KMS-11 (cell line): ENCODE data around the gene EFEMP1.

Experiments
- H2AFZ ChIP-seq: fragments of 200-600 bp; sonication (generic); 2 replicates; pipeline ENCODE4 v1.6.1; 2016; ENCODE audit warnings: antibody characterized with exemption, mixed run types, low read depth
- H3K27ac ChIP-seq: fragments of 200-600 bp; sonication (generic); 2 replicates; pipeline ENCODE4 v1.6.1; 2016; ENCODE audit warnings: mild to moderate bottlenecking, mixed run types
- H3K27me3 ChIP-seq: fragments of 200-600 bp; sonication (generic); 2 replicates; pipeline ENCODE4 v1.6.1; 2017; ENCODE audit warnings: mild to moderate bottlenecking, low read depth, mixed run types, moderate library complexity; ENCODE audit not compliant: insufficient read depth
- H3K36me3 ChIP-seq: fragments of 200-600 bp; sonication (generic); 2 replicates; pipeline ENCODE4 v1.6.1; 2017; ENCODE audit warnings: mild to moderate bottlenecking, mixed run types; ENCODE audit not compliant: insufficient read depth
- H3K4me1 ChIP-seq: fragments of 200-600 bp; sonication (generic); 2 replicates; pipeline ENCODE4 v1.6.1; 2016; ENCODE audit warnings: mild to moderate bottlenecking, low read depth, mixed run types; ENCODE audit not compliant: poor library complexity, severe bottlenecking
- H3K4me2 ChIP-seq: fragments of 200-600 bp; sonication (generic); 2 replicates; pipeline ENCODE4 v1.7.0; 2016; ENCODE audit warnings: mild to moderate bottlenecking, mixed run types
- H3K4me3 ChIP-seq: fragments of 200-600 bp; sonication (generic); IDR thresholded peaks from 2 replicates; pipeline ENCODE4 v1.6.1; 2017; ENCODE audit warnings: low read depth, low read length, mixed read lengths; ENCODE audit not compliant: insufficient read depth
- H3K79me2 ChIP-seq: fragments of 200-600 bp; sonication (generic); 2 replicates; pipeline ENCODE4 v1.6.1; 2016; ENCODE audit warnings: low read depth, mixed run types; ENCODE audit not compliant: insufficient read depth
- H3K9ac ChIP-seq: fragments of 200-600 bp; sonication (generic); 2 replicates; pipeline ENCODE4 v1.6.1; 2016; ENCODE audit warnings: mild to moderate bottlenecking, mixed run types
- H4K20me1 ChIP-seq: fragments of 200-600 bp; sonication (generic); 2 replicates; pipeline ENCODE4 v1.6.1; 2016; ENCODE audit warnings: mild to moderate bottlenecking, mixed run types; ENCODE audit not compliant: insufficient read depth
- CTCF ChIP-seq: fragments of 200-600 bp; sonication (generic); conservative IDR thresholded peaks from 2 replicates; pipeline ENCODE4 v1.6.1; 2017; ENCODE audit warnings: low read depth, mild to moderate bottlenecking, antibody characterized with exemption, low read length, moderate library complexity, mixed read lengths

The EFEMP1 gene

GRCh38 chr2:55931281-55931680, 7.7 kb upstream of the EFEMP1 start:
- H2AFZ ChIP-seq: no peak overlapping the region
- H3K9ac ChIP-seq: no peak overlapping the region
- no peak for TF ChIP-seq CTCF

GRCh38 chr2:55929476-55929875, 5.9 kb upstream of the EFEMP1 start:
- Histone ChIP-seq H3K4me3 (no peak overlapping the region), H2AFZ (no peak overlapping the region), H3K79me2 (no peaks in the 10 kb centered on the region), H3K36me3 (no peaks in the 10 kb centered on the region), H3K4me2 (no peak overlapping the region), H4K20me1 (no peaks in the 10 kb centered on the region), H3K4me1 (no peaks in the 10 kb centered on the region), H3K27me3 (no peaks in the 10 kb centered on the region), H3K27ac (no peak overlapping the region), H3K9ac (no peak overlapping the region)
- no peak for TF ChIP-seq CTCF

More at GRCh38 chr2:55931281-55931680, 7.7 kb upstream of the EFEMP1 start:
- no peaks in the 10 kb centered on the region for H3K4me1 ChIP-seq
- H3K4me2 ChIP-seq: no peak overlapping the region
- H3K27ac ChIP-seq: no peak overlapping the region
- no peaks in the 10 kb centered on the region for H4K20me1 ChIP-seq
- no peaks in the 10 kb centered on the region for H3K36me3 ChIP-seq
- H3K79me2 ChIP-seq: no peaks in the 10 kb centered on the region
- no peak overlapping the region for H3K4me3 ChIP-seq
- no peaks in the 10 kb centered on the region for H3K27me3 ChIP-seq

- Histone ChIP-seq H3K4me2 (no peak overlapping the region), H3K9ac (no peak overlapping the region), H3K36me3 (no peaks in the 10 kb centered on the region), H3K4me3 (no peak overlapping the region), H3K27me3 (no peaks in the 10 kb centered on the region), H4K20me1 (no peaks in the 10 kb centered on the region), H3K27ac (no peak overlapping the region), H3K79me2 (no peaks in the 10 kb centered on the region), H2AFZ (no peak overlapping the region), H3K4me1 (no peaks in the 10 kb centered on the region)
- TF ChIP-seq CTCF: no peak
These were observed 3.4 kb upstream of the EFEMP1 start for GRCh38 chr2:55926974-55927373.

- Histone ChIP-seq H3K36me3 (no peaks in the 10 kb centered on the region), H2AFZ (no peak overlapping the region), H3K27me3 (no peaks in the 10 kb centered on the region), H3K27ac (no peak overlapping the region), H3K79me2 (no peaks in the 10 kb centered on the region), H4K20me1 (no peaks in the 10 kb centered on the region), H3K4me1 (no peaks in the 10 kb centered on the region), H3K9ac (no peak overlapping the region), H3K4me3 (no peak overlapping the region), H3K4me2 (no peak overlapping the region)
- TF ChIP-seq CTCF: no peak
These were observed 2.7 kb upstream of the EFEMP1 start for GRCh38 chr2:55926246-55926645.

- H3K27me3 ChIP-seq: no peaks in the 10 kb centered on the region
- no peak overlapping the region for H3K27ac ChIP-seq
- H3K4me3 ChIP-seq: no peak overlapping the region
- H3K79me2 ChIP-seq: no peaks in the 10 kb centered on the region
- no peak overlapping the region for H3K9ac ChIP-seq
- no peaks in the 10 kb centered on the region for H4K20me1 ChIP-seq
- no peak for TF ChIP-seq CTCF
- no peaks in the 10 kb centered on the region for H3K36me3 ChIP-seq
- no peak overlapping the region for H2AFZ ChIP-seq
- H3K4me2 ChIP-seq: no peak overlapping the region
- no peaks in the 10 kb centered on the region for H3K4me1 ChIP-seq
These were observed 370 bp upstream of the EFEMP1 start for GRCh38 chr2:55923982-55924321.
